Parathyroid adenoma (tissue), 2 donors: ENCODE results near the gene PTPRN.

Experiments
- H2AFZ ChIP-seq: fragments of 300-600 bp; sonication (generic); one replicate; pipeline ENCODE4 v1.7.0; 2017; ENCODE audit warnings: antibody characterized with exemption, mild to moderate bottlenecking
- H3K27ac ChIP-seq: fragments of 300-600 bp; sonication (generic); one replicate; pipeline ENCODE4 v1.7.0; 2017
- H3K27me3 ChIP-seq: fragments of 300-600 bp; sonication (generic); one replicate; pipeline ENCODE4 v1.7.0; 2017; ENCODE audit warnings: low read length; ENCODE audit not compliant: control insufficient read depth, insufficient read depth
- H3K36me3 ChIP-seq: fragments of 300-600 bp; sonication (generic); one replicate; pipeline ENCODE4 v1.7.0; 2017; ENCODE audit warnings: low read length; ENCODE audit not compliant: control insufficient read depth, insufficient read depth
- H3K4me1 ChIP-seq: fragments of 300-600 bp; sonication (generic); one replicate; pipeline ENCODE4 v1.7.0; 2017; ENCODE audit warnings: control low read depth
- H3K4me2 ChIP-seq: fragments of 300-600 bp; sonication (generic); one replicate; pipeline ENCODE4 v1.7.0; 2017; ENCODE audit warnings: low read length
- H3K4me3 ChIP-seq: fragments of 300-600 bp; sonication (generic); one replicate; pipeline ENCODE4 v1.7.0; 2017; ENCODE audit warnings: low read depth, low read length
- H3K79me2 ChIP-seq: fragments of 300-600 bp; sonication (generic); one replicate; pipeline ENCODE4 v1.7.0; 2017; ENCODE audit warnings: control low read depth
- H3K9ac ChIP-seq: fragments of 300-600 bp; sonication (generic); one replicate; pipeline ENCODE4 v1.7.0; 2017; ENCODE audit warnings: mild to moderate bottlenecking
- H3K9me3 ChIP-seq: fragments of 300-600 bp; sonication (generic); one replicate; pipeline ENCODE4 v1.7.0; 2017; ENCODE audit warnings: low read length; ENCODE audit not compliant: control insufficient read depth
- TF ChIP-seq, protein P1 (sequence below): fragments of 300-600 bp; sonication (generic); IDR thresholded peaks from one replicate; pipeline ENCODE4 v1.7.0; 2017; ENCODE audit warnings: antibody characterized with exemption, mild to moderate bottlenecking
- donor health status: primary hyperparathyroidism.

PTPRN gene

DNA sequence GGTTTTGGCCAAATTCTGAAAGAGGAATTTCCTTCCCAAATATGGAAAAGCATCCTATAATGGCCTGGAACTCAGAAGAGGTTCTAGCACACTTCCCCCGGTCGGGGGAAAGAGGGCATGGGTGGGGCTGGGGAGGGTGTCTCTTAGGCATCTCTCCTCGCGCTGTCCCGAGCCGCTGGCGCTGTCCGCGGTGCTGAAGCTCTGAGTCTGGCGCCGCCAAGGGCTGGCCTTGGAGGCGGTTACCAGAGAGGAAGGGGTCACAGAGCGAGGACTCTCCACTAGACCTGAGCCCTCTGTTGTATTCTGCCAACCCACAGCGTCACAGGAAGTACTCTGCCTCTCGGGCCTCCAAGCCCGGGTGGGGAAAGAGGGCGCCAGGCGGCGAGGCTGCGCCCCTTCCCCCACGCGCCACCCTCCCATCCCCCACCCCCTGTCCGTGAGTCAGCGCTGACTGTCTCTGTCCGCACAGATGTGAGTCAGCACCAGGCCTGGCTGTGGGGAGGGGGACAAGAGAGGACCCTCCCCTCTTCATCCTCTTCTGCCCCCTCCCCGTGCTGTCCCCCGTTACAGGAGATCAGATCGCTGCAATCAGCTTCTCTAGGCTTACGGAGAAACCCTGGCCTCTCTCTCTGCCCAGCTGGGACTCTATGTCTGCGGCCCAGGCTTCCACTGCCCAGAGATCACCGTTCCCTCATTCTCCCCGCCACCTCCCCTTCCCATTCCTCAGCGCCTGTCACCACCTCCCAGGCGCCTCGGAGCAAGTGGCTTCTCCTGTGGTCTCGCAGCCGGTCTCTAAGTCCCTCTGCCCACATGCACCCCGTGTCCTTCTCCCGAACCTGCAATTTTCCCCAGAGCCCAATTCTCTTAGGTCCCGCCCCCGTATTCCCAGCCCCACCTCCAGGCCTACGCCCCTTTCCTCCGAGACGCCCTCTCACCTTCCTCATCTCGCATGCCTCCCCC lies 779 bp downstream of the PTPRN start:
- TF ChIP-seq, protein P1, sequence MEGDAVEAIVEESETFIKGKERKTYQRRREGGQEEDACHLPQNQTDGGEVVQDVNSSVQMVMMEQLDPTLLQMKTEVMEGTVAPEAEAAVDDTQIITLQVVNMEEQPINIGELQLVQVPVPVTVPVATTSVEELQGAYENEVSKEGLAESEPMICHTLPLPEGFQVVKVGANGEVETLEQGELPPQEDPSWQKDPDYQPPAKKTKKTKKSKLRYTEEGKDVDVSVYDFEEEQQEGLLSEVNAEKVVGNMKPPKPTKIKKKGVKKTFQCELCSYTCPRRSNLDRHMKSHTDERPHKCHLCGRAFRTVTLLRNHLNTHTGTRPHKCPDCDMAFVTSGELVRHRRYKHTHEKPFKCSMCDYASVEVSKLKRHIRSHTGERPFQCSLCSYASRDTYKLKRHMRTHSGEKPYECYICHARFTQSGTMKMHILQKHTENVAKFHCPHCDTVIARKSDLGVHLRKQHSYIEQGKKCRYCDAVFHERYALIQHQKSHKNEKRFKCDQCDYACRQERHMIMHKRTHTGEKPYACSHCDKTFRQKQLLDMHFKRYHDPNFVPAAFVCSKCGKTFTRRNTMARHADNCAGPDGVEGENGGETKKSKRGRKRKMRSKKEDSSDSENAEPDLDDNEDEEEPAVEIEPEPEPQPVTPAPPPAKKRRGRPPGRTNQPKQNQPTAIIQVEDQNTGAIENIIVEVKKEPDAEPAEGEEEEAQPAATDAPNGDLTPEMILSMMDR, result no peak
- no peaks in the 10 kb centered on the region for H3K79me2 ChIP-seq
- H3K27me3 ChIP-seq, result peaks cover 4% of the 10 kb centered on the region

DNA sequence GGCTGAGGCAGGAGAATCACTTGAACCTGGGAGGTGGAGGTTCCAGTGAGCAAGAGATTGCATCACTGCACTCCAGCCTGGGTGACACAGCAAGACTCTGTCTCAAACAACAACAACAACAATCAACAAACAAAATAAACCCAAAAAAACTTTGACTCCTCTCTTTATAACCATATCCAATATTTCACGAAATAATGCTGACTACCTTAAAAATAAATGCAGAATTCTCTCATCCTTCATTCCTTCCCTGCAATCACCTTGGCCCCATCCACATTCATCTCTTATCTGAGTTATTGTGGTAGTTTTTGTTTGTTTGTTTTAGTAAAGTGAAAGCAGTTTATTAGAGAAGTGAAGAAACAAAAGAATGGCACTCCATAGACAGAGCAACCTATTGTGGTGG lies 3.2 kb downstream of the PTPRN start:
- Histone ChIP-seq H3K9ac (no peak overlapping the region), H3K4me3 (no peak overlapping the region), H3K27ac (no peak overlapping the region), H3K27me3 (peaks cover 4% of the 10 kb centered on the region), H3K36me3 (no peaks in the 10 kb centered on the region), H3K4me1 (no peaks in the 10 kb centered on the region), H3K4me2 (no peak overlapping the region), H3K9me3 (no peaks in the 10 kb centered on the region), H2AFZ (no peak overlapping the region), H3K79me2 (no peaks in the 10 kb centered on the region)
- TF ChIP-seq, protein P1, result no peak

More for the DNA sequence above, 779 bp downstream of the PTPRN start:
- peak overlapping the region; percentile 95 for H2AFZ ChIP-seq
- H3K9me3 ChIP-seq, result no peaks in the 10 kb centered on the region
- no peak overlapping the region for H3K4me3 ChIP-seq
- H3K4me2 ChIP-seq, result no peak overlapping the region
- peak overlapping the region; percentile 24 for H3K9ac ChIP-seq
- no peaks in the 10 kb centered on the region for H3K36me3 ChIP-seq
- H3K27ac ChIP-seq, result peak overlapping the region; percentile 53
- H3K4me1 ChIP-seq, result no peaks in the 10 kb centered on the region

DNA sequence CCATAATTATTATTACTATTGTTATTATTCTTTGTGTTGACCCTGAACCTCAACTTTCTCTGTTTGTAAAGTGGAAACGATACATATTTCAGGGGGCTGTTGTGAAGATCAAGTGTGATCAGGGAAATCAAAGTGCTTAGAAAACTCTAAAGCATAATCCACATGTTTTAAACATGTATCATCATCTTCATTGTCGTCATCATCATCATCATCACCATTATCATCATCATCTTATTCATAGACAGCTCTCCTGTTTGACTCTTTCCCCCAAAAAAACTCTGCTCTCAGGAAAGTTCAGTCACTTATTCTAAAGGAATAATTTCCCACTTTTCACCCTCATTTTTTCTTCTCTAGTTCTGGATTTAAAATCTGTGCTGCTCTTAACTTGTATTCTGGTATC lies 5.0 kb downstream of the PTPRN start:
- H3K9me3 ChIP-seq, result no peaks in the 10 kb centered on the region
- no peak overlapping the region for H3K27ac ChIP-seq
- no peak overlapping the region for H3K9ac ChIP-seq
- H3K36me3 ChIP-seq, result no peaks in the 10 kb centered on the region
- H3K4me1 ChIP-seq, result no peaks in the 10 kb centered on the region
- H3K79me2 ChIP-seq, result no peaks in the 10 kb centered on the region
- peaks cover 4% of the 10 kb centered on the region for H3K27me3 ChIP-seq
- H3K4me2 ChIP-seq, result no peak overlapping the region
- H3K4me3 ChIP-seq, result no peak overlapping the region
- TF ChIP-seq, protein P1, result no peak
- H2AFZ ChIP-seq, result no peak overlapping the region

DNA sequence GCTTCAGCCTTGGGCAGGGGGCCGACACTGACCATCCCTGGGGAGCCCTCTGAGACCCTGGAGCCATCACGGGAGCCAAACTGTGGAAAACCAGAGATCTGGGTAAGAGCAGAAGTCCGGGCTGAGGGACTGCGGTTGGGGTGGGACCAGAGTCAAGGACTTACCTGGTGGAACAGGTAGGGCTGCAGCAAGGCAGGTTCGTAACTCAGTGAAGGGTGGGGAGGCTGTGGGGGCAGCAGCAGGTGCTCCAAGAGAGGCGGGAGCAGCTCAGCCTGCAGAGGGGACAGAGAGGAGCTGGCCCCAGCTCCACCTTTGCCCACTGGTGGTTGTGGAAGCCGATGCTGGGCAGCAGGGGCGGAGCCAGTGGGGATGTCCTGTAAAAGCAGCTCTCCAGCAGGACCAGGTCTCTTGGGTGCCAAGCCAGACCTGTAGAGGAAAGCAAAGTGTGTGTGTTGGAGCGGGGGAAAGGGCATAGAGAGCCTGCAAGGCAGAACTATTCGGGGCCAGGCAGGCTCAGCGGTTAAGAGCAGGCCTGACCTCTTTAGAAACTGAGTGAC lies 6.7 kb downstream of the PTPRN start:
- Histone ChIP-seq H3K4me3 (no peak overlapping the region), H3K4me1 (no peaks in the 10 kb centered on the region), H3K27me3 (no peaks in the 10 kb centered on the region), H3K27ac (no peak overlapping the region), H2AFZ (no peak overlapping the region), H3K9ac (no peak overlapping the region), H3K4me2 (no peak overlapping the region), H3K79me2 (peaks cover 2% of the 10 kb centered on the region), H3K36me3 (no peaks in the 10 kb centered on the region), H3K9me3 (no peaks in the 10 kb centered on the region)
- TF ChIP-seq, protein P1, result no peak
